HL-60 (cell line): ENCODE results near the gene PCCA.
"Not testable (repeated sequence)": the region's sequence is repeated elsewhere in the genome, so short reads cannot be mapped to it uniquely, and the experiment has no call there.

Source experiments
- DNase-seq, 2 experiments: peaks; one replicate each; pipeline ENCODE4 v3.0.0-alpha.2; 2010 to 2020; ENCODE audit warnings: low read depth in 1 of 2, low spot score in 1 of 2
- H3K27ac ChIP-seq: fragments of 250-450 bp; sonication (Bioruptor Pico); replicated peaks from 2 replicates; pipeline ENCODE4 v1.5.1; 2020; ENCODE audit warnings: mild to moderate bottlenecking, moderate library complexity
- H3K27me3 ChIP-seq: fragments of 250-450 bp; sonication (Bioruptor Pico); 2 replicates; pipeline ENCODE4 v1.5.1; 2021; ENCODE audit warnings: mild to moderate bottlenecking, moderate library complexity; ENCODE audit not compliant: insufficient read depth, poor library complexity, severe bottlenecking
- H3K4me3 ChIP-seq: replicated peaks from 2 replicates; pipeline ENCODE4 v1.5.1; 2011; ENCODE audit warnings: mild to moderate bottlenecking, control low read depth, low read length; ENCODE audit not compliant: insufficient read depth
- GABPA ChIP-seq: IDR thresholded peaks from 2 replicates; pipeline ENCODE4 v1.6.1; 2012; ENCODE audit warnings: low read depth
- POLR2AphosphoS5 ChIP-seq: IDR thresholded peaks from 2 replicates; pipeline ENCODE4 v1.6.1; 2012; ENCODE audit warnings: low read depth
- SPI1 ChIP-seq: IDR thresholded peaks from 2 replicates; pipeline ENCODE4 v1.6.1; 2012; ENCODE audit warnings: low read depth, mild to moderate bottlenecking, borderline replicate concordance
- TF ChIP-seq, protein P1 (sequence below): IDR thresholded peaks from one replicate; pipeline ENCODE4 v1.5.1; 2011; ENCODE audit warnings: low read length, control low read depth, inconsistent platforms; ENCODE audit not compliant: insufficient read depth
- TF ChIP-seq, protein P2 (sequence below): IDR thresholded peaks from 2 replicates; pipeline ENCODE4 v1.6.1; 2012; ENCODE audit warnings: low read depth; ENCODE audit not compliant: insufficient replicate concordance

PCCA gene

DNA sequence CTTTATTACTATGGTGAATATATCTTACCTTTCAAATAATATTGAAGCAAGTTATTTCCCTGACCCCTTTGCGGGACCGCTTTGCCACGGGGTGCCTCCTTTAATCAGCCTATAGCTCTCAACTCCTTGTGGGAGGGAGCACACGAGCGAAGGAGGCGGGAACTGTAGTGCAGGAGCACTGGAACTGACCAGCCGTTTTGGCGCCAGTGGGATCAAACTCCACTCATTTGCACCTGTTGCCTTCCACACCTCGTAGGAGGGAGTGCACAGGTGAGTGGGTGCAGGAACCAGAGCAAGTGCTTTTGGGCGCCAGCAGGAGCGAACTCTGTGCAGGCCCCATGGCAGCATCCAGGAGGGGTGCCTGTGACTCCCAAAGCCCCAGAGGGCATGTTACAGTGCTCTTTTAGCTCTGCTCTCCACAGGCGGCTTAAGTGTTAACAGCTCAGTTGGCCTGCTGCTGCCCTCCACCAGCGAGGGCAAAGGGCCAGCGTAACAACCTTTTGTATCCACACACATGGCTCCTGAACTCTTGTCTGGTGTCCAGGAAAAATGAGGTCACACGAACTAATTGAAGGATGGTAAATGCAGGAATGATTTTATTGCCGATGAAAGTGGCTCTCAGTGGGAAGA lies 292.8 kb downstream of the PCCA start:
- H3K27me3 ChIP-seq = no peaks in the 10 kb centered on the region
- H3K4me3 ChIP-seq = no peak overlapping the region
- TF ChIP-seq SPI1 (no peak), POLR2AphosphoS5 (no peak)
- DNase-seq = no peak
- H3K27ac ChIP-seq = no peak overlapping the region

DNA sequence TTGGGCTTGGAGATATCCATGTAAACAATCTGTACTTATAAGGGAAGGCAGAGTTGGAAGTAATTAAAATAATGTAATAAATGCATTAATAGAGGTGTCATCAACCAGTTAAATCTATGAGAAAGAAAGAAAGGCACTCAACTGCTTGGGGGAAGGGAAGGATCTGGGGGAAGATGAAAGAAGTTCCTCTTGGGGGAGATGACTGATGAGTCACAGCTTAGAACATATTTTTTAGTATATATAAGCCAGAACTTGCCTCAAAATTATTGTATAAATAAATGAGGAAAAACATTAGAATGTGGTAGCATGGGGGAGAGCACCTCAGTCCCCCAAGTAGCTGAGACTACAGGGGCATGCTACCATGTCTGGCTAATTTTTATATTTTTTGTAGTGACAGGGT lies 293.9 kb downstream of the PCCA start:
- H3K27ac ChIP-seq = no peak overlapping the region
- DNase-seq = no peak
- no peak overlapping the region for H3K4me3 ChIP-seq
- no peaks in the 10 kb centered on the region for H3K27me3 ChIP-seq
- TF ChIP-seq, protein P1, sequence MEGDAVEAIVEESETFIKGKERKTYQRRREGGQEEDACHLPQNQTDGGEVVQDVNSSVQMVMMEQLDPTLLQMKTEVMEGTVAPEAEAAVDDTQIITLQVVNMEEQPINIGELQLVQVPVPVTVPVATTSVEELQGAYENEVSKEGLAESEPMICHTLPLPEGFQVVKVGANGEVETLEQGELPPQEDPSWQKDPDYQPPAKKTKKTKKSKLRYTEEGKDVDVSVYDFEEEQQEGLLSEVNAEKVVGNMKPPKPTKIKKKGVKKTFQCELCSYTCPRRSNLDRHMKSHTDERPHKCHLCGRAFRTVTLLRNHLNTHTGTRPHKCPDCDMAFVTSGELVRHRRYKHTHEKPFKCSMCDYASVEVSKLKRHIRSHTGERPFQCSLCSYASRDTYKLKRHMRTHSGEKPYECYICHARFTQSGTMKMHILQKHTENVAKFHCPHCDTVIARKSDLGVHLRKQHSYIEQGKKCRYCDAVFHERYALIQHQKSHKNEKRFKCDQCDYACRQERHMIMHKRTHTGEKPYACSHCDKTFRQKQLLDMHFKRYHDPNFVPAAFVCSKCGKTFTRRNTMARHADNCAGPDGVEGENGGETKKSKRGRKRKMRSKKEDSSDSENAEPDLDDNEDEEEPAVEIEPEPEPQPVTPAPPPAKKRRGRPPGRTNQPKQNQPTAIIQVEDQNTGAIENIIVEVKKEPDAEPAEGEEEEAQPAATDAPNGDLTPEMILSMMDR = no peak
- no peak for TF ChIP-seq SPI1
- TF ChIP-seq, protein P2, sequence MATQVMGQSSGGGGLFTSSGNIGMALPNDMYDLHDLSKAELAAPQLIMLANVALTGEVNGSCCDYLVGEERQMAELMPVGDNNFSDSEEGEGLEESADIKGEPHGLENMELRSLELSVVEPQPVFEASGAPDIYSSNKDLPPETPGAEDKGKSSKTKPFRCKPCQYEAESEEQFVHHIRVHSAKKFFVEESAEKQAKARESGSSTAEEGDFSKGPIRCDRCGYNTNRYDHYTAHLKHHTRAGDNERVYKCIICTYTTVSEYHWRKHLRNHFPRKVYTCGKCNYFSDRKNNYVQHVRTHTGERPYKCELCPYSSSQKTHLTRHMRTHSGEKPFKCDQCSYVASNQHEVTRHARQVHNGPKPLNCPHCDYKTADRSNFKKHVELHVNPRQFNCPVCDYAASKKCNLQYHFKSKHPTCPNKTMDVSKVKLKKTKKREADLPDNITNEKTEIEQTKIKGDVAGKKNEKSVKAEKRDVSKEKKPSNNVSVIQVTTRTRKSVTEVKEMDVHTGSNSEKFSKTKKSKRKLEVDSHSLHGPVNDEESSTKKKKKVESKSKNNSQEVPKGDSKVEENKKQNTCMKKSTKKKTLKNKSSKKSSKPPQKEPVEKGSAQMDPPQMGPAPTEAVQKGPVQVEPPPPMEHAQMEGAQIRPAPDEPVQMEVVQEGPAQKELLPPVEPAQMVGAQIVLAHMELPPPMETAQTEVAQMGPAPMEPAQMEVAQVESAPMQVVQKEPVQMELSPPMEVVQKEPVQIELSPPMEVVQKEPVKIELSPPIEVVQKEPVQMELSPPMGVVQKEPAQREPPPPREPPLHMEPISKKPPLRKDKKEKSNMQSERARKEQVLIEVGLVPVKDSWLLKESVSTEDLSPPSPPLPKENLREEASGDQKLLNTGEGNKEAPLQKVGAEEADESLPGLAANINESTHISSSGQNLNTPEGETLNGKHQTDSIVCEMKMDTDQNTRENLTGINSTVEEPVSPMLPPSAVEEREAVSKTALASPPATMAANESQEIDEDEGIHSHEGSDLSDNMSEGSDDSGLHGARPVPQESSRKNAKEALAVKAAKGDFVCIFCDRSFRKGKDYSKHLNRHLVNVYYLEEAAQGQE = no peak
- TF ChIP-seq GABPA = no peak
- TF ChIP-seq POLR2AphosphoS5 = no peak

DNA sequence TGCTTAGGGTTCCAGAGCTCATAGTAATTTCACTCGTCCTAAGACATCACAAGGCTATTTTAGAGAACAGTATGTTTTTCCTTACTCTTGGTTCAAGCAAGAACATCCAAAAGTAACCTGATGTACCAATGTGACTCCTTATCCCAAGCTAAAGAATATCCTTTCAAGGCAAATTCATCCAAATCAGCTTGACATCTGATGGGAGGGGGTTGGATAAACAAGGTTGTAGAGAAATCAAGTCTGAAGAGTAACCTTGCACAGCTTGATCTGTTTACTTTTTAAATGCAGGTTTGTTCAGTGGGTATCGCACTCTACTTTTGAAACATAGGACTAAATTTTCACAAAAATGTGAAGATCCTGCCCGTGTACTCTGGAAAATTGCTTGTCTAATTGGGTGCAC lies 298.5 kb downstream of the PCCA start:
- TF ChIP-seq SPI1 (no peak), POLR2AphosphoS5 (no peak)
- peaks cover 3% of the 10 kb centered on the region for H3K27me3 ChIP-seq
- no peak overlapping the region for H3K27ac ChIP-seq
- no peak for DNase-seq
- no peak overlapping the region for H3K4me3 ChIP-seq

DNA sequence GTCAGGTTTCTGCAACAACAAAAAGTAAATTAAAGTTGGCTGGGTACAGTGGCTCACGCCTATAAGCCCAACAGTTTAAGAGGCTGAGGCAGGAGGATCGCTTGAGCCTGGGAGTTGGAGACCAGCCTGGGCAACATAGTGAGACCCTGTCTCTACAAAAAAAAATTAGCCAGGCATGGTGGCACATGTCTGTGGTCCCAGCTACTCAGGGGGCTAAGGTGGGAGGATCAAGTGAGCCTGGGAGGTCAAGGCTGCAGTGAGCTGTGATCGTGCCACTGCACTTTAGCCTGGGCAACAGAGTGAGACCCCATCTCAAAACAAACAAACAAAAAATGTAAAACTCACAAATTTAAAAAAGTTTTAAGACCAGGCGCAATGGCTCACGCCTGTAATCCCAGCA lies 299.3 kb downstream of the PCCA start:
- not testable (repeated sequence) for H3K27ac ChIP-seq, DNase-seq, H3K27me3 ChIP-seq, H3K4me3 ChIP-seq

DNA sequence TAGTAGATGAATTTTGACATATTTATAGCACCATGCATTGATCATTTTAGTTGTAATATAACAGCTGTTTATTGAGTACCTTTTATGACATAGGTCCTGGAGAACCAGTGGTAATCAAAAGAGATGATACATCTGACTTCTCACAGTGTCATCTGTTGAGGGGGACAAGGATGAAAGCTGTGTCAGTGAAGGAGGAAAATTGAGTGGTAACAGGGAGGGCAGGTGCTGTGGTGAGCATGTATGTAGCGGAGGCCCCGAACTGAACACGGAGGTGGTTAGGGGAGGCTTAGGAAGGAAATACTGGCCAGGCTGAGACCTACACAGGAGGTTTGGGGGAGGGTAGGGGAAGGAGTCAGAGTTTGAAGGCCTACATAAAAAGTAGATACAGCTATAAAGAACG lies 300.0 kb downstream of the PCCA start:
- peaks cover 3% of the 10 kb centered on the region for H3K27me3 ChIP-seq
- no peak for DNase-seq
- no peak overlapping the region for H3K27ac ChIP-seq
- TF ChIP-seq GABPA (no peak), POLR2AphosphoS5 (no peak), SPI1 (no peak)
- TF ChIP-seq, protein P2 = no peak
- TF ChIP-seq, protein P1 = no peak
- H3K4me3 ChIP-seq = no peak overlapping the region
